ENCODE results near the gene HDAC4. TPM values are rescaled to one million over a fixed set of nuclear protein-coding genes. Genes with fewer than 3 reads are reported as not detected.

The HDAC4 gene
- total and polyA plus RNA-seq, 2 of the 4 experiments (the other 2 are of a cell fraction), result 4.1 to 7.2 TPM

- dilution Hi-C loops (cut with HindIII; ENCODE audit: low sequenced_read_pairs, unreplicated experiment), result no loop called here
- Histone ChIP-seq H3K4me1 (ENCODE audit: control insufficient read depth, insufficient read depth, low read length) (no peaks in the 10 kb centered on the region), H4K8ac (ENCODE audit: low read depth in 2 of 2, low read length in 2 of 2) (no peak overlapping the region), H3K14ac (replicated peaks; ENCODE audit: low read depth, low read length) (no peak overlapping the region), H3K23ac (ENCODE audit: low read depth, low read length) (no peak overlapping the region), H3K4me3 (ENCODE audit: insufficient read depth, low read depth, low read length) (no peak overlapping the region), H3K79me1 (ENCODE audit: low read depth in 1 of 2, low read length in 2 of 2) (no peaks in the 10 kb centered on the region; a peak in 1 of 4 replicates), H2BK20ac (ENCODE audit: low read depth, low read length) (no peak overlapping the region), H3K27ac (ENCODE audit: insufficient read depth, low read length) (no peak overlapping the region), H2BK120ac (ENCODE audit: low read depth, low read length) (no peak overlapping the region), H2AFZ (replicated peaks; ENCODE audit: low read length, poor library complexity) (no peak overlapping the region), H3K9ac (ENCODE audit: low read depth, low read length) (no peak overlapping the region), H3K27me3 (ENCODE audit: control insufficient read depth, insufficient read depth, low read length) (no peaks in the 10 kb centered on the region), H3K18ac (ENCODE audit: low read depth, low read length) (no peak overlapping the region), H4K91ac (ENCODE audit: insufficient read depth, low read depth, low read length) (no peak overlapping the region), H3K9me1 (ENCODE audit: insufficient read depth, low read length) (no peaks in the 10 kb centered on the region), H3K36me3 (ENCODE audit: control insufficient read depth, insufficient read depth, low read length) (peaks cover 52% of the 10 kb centered on the region), H3K9me3 (ENCODE audit: control insufficient read depth, insufficient read depth, low read length) (no peaks in the 10 kb centered on the region), H4K5ac (ENCODE audit: low read depth, low read length) (no peak overlapping the region), H4K20me1 (ENCODE audit: insufficient read depth, low read length) (no peaks in the 10 kb centered on the region), H2BK15ac (ENCODE audit: low read depth, low read length) (no peak overlapping the region), H2AK5ac (ENCODE audit: low read depth, low read length) (no peak overlapping the region), H2AK9ac (replicated peaks; ENCODE audit: low read depth, low read length, poor library complexity) (no peak overlapping the region), H2BK5ac (ENCODE audit: low read depth, low read length, poor library complexity, severe bottlenecking) (no peak overlapping the region), H3K4ac (ENCODE audit: low read depth, low read length) (no peak overlapping the region), H3K56ac (ENCODE audit: extremely low read depth, insufficient read depth, low read length) (no peak overlapping the region), H3K4me2 (ENCODE audit: low read depth, low read length) (no peak overlapping the region)
- intact Hi-C loops (cut with micrococcal nuclease), result no loop called here
- DNase-seq (no peak), ATAC-seq (ENCODE audit: low read depth) (no peak)
- 96% methylated on average over 8 of the region's 14 CpGs; no CpG with 5 or more reads in 1 of the 2 experiments for WGBS, 2 experiments (ENCODE audit: extremely low coverage in 2 of 2, insufficient read length in 1 of 2)
- ChIA-PET POLR2A (ENCODE audit: unreplicated experiment) (no interaction called here), CTCF (no interaction called here)
- BruUV-seq (replicated peaks), result no TSS peak
- in situ Hi-C loops (cut with MboI; ENCODE audit: low sequenced_read_pairs), result no loop called here
- TF ChIP-seq CEBPB (IDR thresholded peaks at IDR 0.05; ENCODE audit: low read depth, low read length) (no peak), POLR2A (IDR thresholded peaks at IDR 0.05; ENCODE audit: low read depth, low read length) (no peak), FOS (IDR thresholded peaks at IDR 0.05; ENCODE audit: low read depth, low read length) (no peak), RAD21 (IDR thresholded peaks at IDR 0.05; ENCODE audit: low read length) (no peak), CHD1 (IDR thresholded peaks at IDR 0.05; ENCODE audit: low read depth, low read length) (no peak), USF2 (IDR thresholded peaks at IDR 0.05; ENCODE audit: low read depth, low read length) (no peak), BHLHE40 (IDR thresholded peaks at IDR 0.05; ENCODE audit: low read depth, low read length) (no peak), RCOR1 (IDR thresholded peaks at IDR 0.05; ENCODE audit: insufficient replicate concordance, low read length) (no peak), MXI1 (IDR thresholded peaks at IDR 0.05; ENCODE audit: borderline replicate concordance, low read depth, low read length) (no peak)
These were observed 220.2 kb downstream of the HDAC4 start for GRCh38 chr2:239180526-239181073.

Data from IMR-90 (cell line).